ENCODE data around the gene CLDN5.

CLDN5 gene

GRCh38 chr22:19504900-19505734 lies 19.1 kb downstream of the CLDN5 start:
- TF ChIP-seq, protein P1, sequence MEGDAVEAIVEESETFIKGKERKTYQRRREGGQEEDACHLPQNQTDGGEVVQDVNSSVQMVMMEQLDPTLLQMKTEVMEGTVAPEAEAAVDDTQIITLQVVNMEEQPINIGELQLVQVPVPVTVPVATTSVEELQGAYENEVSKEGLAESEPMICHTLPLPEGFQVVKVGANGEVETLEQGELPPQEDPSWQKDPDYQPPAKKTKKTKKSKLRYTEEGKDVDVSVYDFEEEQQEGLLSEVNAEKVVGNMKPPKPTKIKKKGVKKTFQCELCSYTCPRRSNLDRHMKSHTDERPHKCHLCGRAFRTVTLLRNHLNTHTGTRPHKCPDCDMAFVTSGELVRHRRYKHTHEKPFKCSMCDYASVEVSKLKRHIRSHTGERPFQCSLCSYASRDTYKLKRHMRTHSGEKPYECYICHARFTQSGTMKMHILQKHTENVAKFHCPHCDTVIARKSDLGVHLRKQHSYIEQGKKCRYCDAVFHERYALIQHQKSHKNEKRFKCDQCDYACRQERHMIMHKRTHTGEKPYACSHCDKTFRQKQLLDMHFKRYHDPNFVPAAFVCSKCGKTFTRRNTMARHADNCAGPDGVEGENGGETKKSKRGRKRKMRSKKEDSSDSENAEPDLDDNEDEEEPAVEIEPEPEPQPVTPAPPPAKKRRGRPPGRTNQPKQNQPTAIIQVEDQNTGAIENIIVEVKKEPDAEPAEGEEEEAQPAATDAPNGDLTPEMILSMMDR (IDR thresholded peaks at IDR 0.05; ENCODE audit: insufficient read depth, missing control alignments) = no peak
- FAIRE-seq (no peak), DNase-seq (ENCODE audit: insufficient read length, low spot score) (no peak)

GRCh38 chr22:19503869-19504268 lies 20.3 kb downstream of the CLDN5 start:
- DNase-seq (ENCODE audit: insufficient read length, low spot score) (no peak), FAIRE-seq (no peak)
- TF ChIP-seq, protein P1 (IDR thresholded peaks at IDR 0.05; ENCODE audit: insufficient read depth, missing control alignments) = no peak

DNA sequence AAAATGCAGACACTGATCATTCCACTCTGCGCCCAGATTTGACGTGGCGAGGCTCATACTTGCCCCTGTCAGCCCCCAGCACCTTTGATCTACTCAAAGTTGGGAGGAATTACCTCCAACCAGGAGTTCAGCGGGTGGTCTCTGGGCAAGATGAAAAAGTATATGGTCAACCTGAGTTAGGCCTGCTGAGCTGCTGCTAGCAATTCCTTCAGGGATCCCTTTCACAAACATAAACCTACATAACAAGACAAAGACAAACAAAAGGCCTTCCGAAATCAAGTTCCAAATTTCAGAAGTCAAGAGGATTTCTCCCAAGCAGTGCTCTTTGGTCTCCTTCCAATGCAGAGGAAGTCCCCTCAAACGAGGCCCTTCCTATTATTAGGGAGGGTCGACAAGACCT lies 20.8 kb downstream of the CLDN5 start:
- TF ChIP-seq, protein P1 (IDR thresholded peaks at IDR 0.05; ENCODE audit: insufficient read depth, missing control alignments) = no peak
- FAIRE-seq = no peak
- DNase-seq (ENCODE audit: insufficient read length, low spot score) = no peak

GRCh38 chr22:19501897-19502447 lies 22.2 kb downstream of the CLDN5 start:
- TF ChIP-seq, protein P1 (IDR thresholded peaks at IDR 0.05; ENCODE audit: insufficient read depth, missing control alignments) = no peak
- FAIRE-seq = no peak
- no peak for DNase-seq (ENCODE audit: insufficient read length, low spot score)

GRCh38 chr22:19499880-19500242 lies 24.3 kb downstream of the CLDN5 start:
- DNase-seq (ENCODE audit: insufficient read length, low spot score) = no peak

DNA sequence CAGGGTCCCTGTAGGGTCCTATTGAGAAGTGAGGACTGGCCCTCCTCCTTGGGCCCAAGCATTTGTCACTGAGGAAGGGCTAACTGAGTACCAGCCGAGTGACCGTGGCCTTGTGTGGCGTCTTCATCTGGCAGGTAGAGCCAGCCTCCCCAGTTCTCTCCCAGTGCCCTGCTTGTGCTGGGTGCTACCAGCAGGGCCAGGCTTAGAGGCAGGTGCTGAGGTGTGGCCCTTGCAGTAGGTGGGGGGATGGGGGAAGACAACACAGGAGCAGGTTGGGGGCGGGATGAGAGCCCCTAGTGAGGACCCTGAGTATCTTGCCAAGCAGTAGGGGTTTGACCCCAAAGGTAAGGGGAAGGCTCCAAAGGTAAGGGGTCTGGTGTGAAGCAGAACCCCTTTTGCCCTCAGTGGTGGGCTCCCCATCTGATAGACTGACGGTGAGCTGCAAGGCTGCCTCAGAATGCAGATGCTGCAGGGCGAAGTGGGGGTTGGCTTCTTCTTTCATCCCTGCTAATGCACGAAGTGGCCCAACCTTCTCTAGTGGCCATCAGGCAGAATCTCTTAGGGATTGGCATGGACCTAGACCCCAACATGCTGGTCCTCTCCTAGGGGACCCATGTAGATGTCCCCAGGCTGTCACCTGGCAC lies 24.9 kb downstream of the CLDN5 start:
- TF ChIP-seq, protein P1 (IDR thresholded peaks at IDR 0.05; ENCODE audit: insufficient read depth, missing control alignments) = no peak
- DNase-seq (ENCODE audit: insufficient read length, low spot score) (no peak), FAIRE-seq (no peak)

More at GRCh38 chr22:19499880-19500242, 24.3 kb downstream of the CLDN5 start:
- TF ChIP-seq, protein P1 (IDR thresholded peaks at IDR 0.05; ENCODE audit: insufficient read depth, missing control alignments) = no peak
- FAIRE-seq = no peak

GRCh38 chr22:19498866-19499190 lies 25.4 kb downstream of the CLDN5 start:
- no peak for DNase-seq (ENCODE audit: insufficient read length, low spot score)
- no peak for FAIRE-seq
- TF ChIP-seq, protein P1 (IDR thresholded peaks at IDR 0.05; ENCODE audit: insufficient read depth, missing control alignments) = no peak
